NCI-H1092 treated with DMSO at 0.1 percent for 48 hours (cell line): ENCODE measurements around the gene DLGAP1.

Source experiments
- DNase-seq: peaks from one replicate; lab custom pipeline; 2025; lab: John Stamatoyannopoulos, UW

DLGAP1 gene

DNA sequence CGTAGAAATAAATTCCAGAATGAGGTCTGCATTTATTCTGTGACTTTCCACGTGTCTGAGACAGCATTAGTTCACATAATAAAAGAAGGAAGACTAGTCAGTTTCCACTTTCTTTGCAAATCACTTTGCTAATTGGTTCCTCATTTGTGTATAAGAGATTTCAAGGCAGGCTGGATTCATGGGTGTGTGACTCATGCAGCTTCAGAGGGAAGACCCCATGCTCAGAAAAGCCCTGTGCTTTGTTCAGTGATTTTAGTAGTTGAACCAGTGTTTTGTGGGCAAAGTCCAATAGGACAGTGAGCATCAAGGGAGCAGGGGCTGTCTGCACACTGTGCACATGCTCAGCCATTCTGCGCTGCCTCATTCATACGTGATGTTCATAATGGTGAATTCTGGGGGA lies 297.8 kb downstream of the DLGAP1 start:
- DNase-seq = no peak

DNA sequence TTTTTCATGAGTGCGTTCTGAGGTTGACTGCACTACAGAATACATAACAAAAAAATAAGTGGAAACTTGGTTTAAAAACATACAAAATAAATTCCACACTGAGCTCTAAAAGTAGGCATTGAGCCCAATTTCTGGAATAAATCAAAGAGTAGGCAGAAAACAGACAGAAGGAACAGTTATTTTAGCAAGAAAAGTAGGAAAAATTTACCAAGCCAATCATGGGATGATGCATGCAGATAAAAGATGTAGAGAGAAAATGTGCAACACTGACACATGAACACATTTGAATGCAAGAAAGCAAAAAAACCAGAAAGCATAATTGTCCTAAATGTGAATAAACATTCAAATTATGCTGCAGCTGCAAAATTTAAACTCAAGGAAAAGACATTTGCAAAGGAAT lies 308.3 kb downstream of the DLGAP1 start:
- no peak for DNase-seq

GRCh38 chr18:4144201-4144600 lies 310.9 kb downstream of the DLGAP1 start:
- no peak for DNase-seq

DNA sequence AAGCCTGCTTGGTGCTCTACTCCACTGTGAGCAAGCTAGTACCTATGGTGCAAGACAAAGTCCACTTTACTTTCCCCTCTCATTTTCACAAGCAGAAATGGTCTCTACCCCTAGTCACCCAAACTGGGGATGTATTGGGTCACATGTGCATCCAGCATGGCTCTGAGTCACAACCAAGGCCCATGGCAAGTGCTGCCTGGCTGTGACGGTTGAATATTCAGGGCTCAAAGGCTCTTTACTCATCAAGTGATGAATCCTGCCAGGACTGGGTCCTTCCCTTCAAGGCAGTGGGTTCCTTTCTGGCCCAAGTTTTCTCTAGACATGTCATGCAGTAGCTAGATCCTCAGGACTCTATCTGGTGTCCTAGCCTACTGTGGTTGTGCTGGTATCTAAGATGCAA lies 311.5 kb downstream of the DLGAP1 start:
- no peak for DNase-seq

GRCh38 chr18:4142876-4143275 lies 312.2 kb downstream of the DLGAP1 start:
- DNase-seq = no peak

DNA sequence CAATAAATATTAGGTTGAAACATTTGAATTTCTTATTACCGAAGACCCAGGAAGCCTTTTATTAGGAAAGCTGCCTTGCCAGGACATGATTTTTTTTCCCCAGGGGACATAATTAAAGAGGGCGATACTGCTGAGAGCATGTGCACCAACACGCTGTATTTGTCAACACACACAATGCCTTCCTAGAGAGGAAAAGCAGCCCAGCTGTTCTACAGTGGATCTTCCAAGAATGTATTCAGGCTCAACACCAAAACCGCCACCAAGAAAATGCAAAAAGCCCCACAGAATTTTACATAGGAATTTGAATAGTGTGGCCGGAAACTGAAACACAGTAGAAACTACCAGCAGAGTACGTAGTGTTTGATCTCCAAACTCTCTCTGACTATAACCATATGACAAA lies 320.4 kb downstream of the DLGAP1 start:
- DNase-seq = no peak

- peak; percentile 23 for DNase-seq
Measured at GRCh38 chr18:4130734-4131719, 324.1 kb downstream of the DLGAP1 start.

DNA sequence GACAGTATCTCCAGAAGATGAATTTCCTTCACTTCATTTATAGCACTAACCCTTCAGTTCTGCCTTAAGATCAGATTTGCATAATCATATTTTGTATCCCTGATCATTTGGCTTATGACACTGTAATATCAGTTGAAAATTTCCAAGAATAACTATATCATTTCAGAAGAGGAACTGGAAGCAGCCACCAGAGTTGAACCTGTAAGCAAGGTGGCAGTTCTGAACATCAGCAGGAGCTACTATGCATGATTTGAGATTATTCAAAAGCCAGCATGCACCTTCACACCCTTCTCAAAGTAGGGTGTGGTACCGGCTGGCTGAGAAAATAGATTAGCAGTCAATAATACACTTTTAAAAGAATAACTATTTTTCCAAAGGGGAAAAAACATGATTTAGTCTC lies 328.2 kb downstream of the DLGAP1 start:
- DNase-seq = no peak

- DNase-seq = peak; percentile 36
Measured at GRCh38 chr18:4125627-4126230, 329.4 kb downstream of the DLGAP1 start.

DNA sequence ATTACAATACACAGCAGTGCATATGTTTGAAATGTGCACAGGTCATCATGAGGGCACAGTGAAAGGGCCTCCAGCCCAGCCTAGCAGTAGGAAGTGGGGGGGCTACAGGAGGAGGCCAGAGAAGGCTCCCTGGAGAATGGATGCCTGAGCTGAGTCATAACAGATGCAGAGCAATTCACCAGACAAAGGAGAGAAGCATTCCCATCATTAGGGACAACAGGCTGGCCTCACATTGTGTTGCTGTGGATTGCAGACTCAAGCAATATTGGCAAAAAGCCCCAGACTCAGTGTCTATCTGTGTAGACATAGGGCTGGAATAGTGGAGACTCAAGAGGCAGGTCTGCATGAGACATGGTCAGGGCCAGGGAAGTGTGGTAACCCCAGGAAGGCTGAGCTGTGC lies 329.9 kb downstream of the DLGAP1 start:
- DNase-seq = peak; percentile 51

DNA sequence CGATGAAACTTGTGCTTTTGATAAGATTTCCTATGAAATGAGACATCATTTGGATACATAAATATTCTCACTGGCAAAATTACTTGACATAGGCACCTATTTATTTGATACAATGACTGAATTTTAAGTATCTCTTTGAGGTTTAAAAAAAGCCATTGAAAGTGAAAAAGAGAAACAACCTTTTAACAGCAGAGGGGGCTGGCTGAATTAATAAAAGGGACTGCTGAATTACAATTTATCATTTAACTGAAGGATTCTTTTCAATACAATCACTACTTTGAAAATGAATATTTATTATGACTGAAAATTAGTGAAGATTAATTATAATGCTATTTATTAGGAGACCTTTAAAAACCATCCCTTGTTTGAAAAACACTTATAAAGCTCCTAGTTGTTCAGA lies 335.3 kb downstream of the DLGAP1 start:
- no peak for DNase-seq

- DNase-seq = no peak
Measured at GRCh38 chr18:4119127-4119648, 335.9 kb downstream of the DLGAP1 start.

- DNase-seq = no peak
Measured at GRCh38 chr18:4108016-4108415, 347.1 kb downstream of the DLGAP1 start.

GRCh38 chr18:4107049-4107467 lies 348.0 kb downstream of the DLGAP1 start:
- DNase-seq = no peak

- DNase-seq = peak; percentile 8
Measured at GRCh38 chr18:4106407-4107033, 348.6 kb downstream of the DLGAP1 start.

- DNase-seq = no peak
Measured at GRCh38 chr18:4102901-4103300, 352.2 kb downstream of the DLGAP1 start.

GRCh38 chr18:4101009-4101408 lies 354.1 kb downstream of the DLGAP1 start:
- DNase-seq = no peak

DNA sequence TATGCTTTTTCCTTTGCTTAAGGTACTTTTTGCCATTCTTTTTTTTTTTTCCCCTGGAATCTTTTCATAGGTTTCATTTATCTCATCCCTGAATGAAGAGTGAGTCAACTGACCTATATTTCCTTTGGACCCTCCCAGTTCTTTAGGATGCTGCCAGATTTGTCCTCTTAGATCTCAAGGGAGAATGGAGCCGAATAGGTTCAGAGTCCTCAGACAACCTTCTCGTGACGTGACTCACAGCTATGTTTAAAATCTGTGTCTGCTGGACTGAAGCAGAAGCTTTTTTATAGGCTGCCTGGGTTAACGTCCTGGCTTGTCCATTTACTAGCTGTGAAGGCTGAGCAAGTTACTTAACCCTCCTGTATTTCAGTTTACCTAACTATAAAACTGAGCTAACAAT lies 358.6 kb downstream of the DLGAP1 start:
- DNase-seq = no peak

DNA sequence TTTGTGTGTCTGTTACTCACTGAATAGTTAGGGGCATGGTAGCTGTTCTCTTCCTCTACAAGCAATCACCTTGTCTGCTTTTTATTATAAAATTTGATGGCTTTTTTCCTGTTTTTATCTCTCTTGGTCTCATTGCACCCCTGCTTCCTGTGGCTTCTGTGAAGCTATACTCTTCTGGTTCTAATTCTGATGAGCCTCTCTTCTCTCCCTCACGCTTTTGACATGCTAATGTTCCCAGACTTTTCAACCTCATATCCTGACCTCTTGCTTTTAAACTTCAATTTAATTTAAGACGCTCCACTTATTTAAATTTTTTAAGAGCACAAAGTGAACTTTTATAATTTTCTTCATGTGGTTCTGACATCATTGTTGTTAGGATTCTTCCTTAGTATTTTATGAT lies 361.4 kb downstream of the DLGAP1 start:
- no peak for DNase-seq

DNA sequence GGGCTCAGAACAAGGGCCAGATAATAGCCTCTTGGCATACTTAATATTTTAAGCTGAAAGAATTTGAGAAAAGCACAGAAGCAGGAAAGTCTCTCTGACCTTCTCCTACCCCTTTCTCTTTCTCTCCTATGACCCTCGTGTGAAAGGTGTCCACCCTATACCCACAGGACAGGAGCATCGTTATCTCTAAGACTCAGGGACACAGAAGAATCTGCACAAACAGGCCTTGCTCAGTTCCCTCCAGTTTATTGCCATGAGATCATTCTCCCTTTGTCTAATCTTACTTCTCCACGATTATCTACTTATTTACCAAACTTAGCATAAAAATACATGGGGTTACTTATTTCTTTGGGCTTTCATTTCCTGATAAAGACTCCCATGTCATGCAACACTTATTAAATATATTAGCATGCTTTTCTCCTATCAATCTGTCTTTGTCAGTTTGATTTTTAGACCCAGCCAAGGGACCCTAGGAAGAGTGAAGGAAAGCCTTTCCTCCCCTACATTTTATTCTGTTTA lies 370.7 kb downstream of the DLGAP1 start:
- no peak for DNase-seq

DNA sequence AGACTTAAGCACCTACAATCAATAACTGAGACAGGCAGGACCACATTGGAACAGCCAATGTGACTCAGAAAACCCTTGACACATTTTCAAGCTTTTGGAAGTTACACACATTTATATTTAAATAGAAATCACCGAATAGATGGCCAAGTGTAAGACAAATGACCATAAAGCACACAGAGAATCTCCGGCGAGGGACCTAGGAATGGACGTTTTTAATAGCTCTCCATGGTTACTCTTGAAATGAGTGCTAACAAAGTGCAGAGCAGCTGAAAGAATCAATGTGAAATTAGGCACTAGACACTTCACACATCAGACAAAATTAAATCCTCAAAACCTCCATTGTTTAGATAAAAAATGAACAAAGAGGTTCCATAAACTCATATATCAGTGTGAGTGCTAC lies 376.9 kb downstream of the DLGAP1 start:
- no peak for DNase-seq

DNA sequence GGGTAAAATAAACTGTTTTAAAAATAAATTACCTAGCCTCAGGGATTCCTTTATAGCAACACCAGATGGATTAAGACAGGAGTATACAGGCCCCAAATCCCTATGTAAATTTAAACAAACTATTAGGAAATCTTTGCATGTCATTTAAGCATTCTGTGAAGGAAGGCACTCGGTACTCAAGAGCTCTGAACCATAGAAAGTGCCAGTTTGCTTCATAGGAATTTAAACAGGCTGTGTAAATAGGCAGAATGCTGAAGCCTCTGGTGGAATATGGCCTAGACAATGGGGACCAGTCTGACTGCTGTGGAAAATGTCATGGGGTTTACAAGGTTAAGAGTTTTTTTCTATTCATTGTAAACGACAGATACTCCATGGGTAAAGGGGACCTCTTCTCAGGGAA lies 377.4 kb downstream of the DLGAP1 start:
- DNase-seq = no peak
